GM11168 (cell line): ENCODE results near the gene ZCWPW1.

Source experiments
- in situ Hi-C: fragments of 300-500 bp; cut with MboI; formaldehyde crosslinking; loops from one replicate; pipeline ENCODE4 v1.12.0; 2022; ENCODE audit warnings: low sequenced_read_pairs; ENCODE audit not compliant: unreplicated experiment

ZCWPW1 gene

DNA sequence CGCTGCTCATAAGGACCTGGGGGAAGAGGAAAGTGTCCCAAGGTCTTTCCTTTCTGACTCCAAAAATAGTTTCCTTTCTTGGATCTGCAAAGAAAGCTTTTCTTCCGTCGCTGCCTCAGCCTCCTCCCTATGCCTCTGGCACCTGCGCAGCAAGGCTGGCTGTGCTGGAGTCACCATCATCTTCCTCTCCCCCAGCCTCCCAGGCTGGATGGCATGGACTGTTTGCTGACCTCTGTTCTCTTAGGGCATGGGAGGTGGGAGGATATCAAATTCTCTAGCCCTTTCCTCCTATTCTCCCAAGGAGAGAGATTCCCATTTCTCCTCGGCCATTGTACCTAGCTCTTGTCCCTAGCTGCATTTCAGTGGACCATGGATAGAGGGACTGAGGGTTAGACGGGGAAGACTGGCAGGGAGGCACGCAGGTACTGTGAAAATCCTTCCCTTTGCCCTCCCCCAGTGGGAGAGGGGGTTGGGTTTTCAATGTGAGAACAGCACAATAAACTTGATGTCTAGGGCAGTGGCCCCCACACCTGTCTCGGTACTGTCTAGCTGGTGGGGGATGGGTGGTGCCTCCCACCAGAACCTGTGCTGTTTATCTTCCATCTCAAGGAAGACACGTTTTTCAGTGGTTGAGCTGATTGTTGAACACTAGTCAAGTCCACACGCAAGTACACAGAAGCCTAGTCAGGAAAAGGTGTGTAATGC lies 5.2 kb upstream of the ZCWPW1 start:
- in situ Hi-C loops, result no loop called here

DNA sequence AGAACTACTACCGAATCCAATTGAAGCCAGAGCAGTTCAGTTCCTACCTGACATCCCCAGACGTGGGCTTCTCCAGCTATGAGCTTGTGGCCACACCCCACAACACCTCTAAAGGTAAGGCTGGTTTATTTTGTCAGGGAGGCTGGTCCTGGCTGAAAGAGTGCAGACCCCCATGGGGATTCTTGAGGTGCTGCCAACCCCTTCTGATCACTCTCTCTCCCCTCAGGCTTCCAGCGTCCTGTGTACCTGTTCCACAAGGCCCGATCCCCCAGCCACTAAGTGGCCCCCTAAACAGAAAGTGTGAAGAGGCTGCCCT lies 4.7 kb upstream of the ZCWPW1 start:
- in situ Hi-C loops, result no loop called here

DNA sequence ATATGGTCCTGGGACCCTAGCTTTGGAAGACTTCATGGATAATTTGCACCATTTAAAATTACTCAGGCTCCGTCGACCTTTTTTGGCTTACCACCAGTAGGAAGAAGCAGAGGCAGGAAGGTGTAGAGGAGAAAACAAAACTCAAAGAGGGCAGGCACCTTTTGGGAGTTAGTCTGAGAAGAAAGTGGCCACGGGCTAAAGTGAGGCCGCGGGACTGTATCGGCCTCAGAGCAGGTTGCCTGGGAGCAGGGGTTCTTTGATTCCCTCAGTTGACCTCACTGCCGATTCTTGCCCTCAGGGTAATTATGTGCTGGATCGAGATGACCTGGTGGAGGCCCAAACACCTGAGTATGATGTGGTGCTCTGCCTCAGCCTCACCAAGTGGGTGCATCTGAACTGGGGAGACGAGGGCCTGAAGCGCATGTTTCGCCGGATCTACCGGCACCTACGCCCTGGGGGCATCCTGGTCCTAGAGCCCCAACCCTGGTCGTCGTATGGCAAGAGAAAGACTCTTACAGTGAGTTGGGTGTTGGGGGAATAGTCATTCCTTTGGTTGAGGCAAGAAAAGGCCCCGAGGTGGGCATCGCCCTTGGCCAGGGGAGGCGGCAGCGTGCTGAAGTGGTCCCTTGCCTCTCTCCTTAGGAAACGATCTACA lies 4.2 kb upstream of the ZCWPW1 start:
- in situ Hi-C loops, result no loop called here

- in situ Hi-C loops, result no loop called here
Measured at GRCh38 chr7:100432053-100432452, 3.5 kb upstream of the ZCWPW1 start.

DNA sequence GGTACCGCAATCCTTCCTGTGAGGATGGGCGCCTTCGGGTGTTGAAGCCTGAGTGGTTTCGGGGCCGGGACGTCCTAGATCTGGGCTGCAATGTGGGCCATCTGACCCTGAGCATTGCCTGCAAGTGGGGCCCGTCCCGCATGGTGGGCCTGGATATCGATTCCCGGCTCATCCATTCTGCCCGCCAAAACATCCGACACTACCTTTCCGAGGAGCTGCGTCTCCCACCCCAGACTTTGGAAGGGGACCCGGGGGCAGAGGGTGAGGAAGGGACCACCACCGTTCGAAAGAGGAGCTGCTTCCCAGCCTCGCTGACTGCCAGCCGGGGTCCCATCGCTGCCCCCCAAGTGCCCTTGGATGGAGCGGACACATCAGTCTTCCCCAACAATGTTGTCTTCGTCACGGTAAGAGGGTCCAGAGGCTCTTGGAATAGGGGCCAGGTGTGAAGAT lies 2.8 kb upstream of the ZCWPW1 start:
- in situ Hi-C loops, result no loop called here

GRCh38 chr7:100430493-100431285 lies 2.2 kb upstream of the ZCWPW1 start:
- in situ Hi-C loops, result no loop called here

DNA sequence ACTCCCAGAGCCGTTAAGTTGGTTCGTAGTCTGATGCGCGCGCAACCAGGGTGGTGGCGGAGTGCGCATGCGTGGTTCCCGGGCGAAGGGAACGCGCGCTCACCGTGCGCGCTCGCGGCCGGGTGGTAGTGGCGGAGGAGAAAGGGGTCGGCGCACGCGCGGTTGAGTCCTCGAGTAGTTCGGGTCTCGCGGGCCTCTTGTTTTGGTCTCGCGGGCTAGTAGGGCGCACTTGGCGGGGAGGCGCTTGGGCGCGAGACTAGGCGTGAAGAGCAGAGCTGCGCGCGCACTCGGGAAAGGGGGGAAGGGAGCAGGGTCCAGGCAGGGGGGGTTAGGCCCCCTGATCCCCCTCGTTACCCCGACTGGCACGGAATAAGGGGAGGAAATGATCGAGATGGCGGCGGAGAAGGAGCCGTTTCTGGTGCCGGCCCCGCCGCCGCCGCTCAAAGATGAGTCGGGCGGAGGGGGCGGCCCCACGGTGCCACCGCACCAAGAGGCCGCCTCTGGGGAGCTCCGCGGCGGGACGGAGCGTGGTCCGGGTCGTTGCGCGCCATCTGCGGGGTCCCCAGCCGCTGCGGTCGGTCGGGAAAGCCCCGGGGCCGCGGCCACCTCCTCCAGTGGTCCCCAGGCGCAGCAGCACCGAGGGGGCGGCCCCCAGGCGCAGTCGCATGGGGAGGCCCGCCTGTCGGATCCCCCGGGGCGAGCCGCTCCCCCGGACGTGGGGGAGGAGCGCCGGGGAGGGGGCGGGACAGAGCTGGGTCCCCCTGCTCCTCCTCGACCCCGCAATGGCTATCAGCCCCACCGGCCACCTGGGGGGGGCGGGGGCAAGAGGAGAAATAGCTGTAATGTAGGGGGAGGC lies 1.4 kb upstream of the ZCWPW1 start, which contains the start of gene MEPCE:
MEPCE (plus strand) TSS at position 195 of the 856 bp plus-strand sequence; CDS start at position 383, 188 bp downstream.
- in situ Hi-C loops, result no loop called here

- in situ Hi-C loops, result no loop called here
Measured at GRCh38 chr7:100428967-100429636, 599 bp upstream of the ZCWPW1 start.

- in situ Hi-C loops, result no loop called here
Measured at GRCh38 chr7:100427762-100428198, 723 bp downstream of the ZCWPW1 start.

GRCh38 chr7:100426516-100426915 lies 2.0 kb downstream of the ZCWPW1 start:
- in situ Hi-C loops, result no loop called here

DNA sequence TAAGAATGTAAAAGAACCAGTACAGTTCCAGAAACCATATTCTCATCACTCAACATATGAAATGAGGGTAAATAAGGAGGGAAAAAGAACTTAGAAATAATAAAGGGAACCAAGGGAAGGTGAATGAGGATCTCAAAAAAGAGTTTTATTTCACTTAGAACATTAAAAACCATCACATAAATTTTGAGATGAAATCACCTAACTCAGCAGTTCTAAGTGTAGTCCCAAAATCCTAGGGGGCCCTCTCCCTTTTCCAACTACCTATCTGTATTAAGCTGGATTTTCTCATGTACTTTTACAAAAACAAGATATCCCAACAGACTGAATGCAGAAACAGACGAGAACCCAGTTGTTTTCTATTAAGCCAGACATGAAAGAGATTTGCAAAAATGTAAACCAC lies 3.2 kb downstream of the ZCWPW1 start:
- in situ Hi-C loops, result no loop called here

DNA sequence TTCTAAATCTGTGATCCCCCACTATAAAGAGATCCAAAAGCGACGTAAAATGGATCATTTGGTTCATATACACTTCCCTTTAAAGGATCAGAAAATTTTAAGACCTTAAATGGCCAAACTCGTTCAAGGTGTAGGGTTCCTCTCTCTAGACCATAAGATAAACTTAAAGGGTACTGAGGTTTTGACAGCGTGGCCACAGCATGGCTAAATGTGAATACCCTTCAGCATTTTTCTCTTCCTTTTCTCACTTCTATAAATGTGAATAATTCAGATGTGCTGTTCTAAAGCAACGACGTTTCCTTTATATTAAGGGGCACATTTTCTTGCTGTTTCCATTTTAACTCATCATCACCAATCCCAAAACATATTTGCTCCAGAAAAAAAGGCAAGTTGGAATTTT lies 5.2 kb downstream of the ZCWPW1 start:
- in situ Hi-C loops, result no loop called here

DNA sequence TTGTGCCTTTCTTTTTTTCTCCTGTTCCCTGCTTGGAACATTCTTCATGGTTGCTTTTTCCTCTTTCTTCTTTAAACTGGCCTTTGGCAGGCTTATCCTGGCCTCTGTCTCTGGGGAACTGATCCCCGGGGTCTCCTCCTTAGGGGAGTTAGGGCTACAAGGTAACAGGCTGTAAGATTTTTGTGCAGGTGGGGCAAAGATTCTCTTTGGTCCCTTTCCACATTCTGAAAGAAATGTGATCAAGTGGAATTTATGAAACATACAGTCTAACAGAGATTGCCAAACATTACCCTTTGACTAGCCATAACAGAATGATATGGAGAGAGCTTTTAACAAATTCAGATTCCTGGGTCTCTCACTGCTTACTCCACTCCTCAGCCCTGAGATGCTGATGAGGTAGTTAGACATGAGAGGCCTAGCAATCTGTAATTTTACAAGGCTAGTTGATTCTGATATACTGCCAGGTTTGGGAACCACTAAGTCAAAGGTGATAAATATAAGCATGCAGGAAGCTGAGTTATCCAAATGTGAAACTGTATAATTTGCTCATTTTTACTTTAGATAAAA lies 8.8 kb downstream of the ZCWPW1 start:
- in situ Hi-C loops, result no loop called here

DNA sequence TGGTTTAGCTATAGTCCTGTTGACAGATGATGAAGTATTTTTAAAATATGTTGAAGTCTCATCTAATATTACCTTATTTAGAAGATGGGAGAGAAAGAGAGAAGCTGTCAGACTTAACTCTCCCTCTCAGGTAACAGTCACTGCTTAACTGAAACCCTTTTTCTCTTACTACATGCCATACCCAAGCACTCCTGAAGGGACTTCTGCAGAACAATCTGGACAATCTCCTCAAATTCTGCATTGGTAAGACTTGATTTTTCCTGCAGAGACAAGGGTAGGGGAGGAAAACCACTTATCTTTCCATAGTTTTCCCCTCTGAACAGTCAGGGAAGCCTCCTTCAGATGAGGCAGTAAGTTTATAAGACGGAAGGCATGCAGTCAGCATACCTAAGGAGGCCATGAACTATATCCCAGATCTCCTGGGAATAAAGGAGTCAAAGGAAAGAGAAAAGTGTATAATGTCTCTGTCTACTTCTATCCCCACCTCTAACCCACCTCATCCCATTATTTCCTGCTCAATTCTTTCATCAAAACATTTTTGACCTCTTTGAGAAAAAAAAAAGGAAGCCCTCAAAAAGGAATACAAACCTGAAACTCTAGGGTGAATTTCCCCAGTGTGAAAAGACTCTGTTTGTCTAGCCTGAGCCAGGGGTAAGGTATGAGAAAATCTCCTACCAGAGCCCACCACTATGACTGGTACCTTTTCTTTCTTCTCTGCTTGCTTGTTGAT lies 9.4 kb downstream of the ZCWPW1 start:
- in situ Hi-C loops, result no loop called here

DNA sequence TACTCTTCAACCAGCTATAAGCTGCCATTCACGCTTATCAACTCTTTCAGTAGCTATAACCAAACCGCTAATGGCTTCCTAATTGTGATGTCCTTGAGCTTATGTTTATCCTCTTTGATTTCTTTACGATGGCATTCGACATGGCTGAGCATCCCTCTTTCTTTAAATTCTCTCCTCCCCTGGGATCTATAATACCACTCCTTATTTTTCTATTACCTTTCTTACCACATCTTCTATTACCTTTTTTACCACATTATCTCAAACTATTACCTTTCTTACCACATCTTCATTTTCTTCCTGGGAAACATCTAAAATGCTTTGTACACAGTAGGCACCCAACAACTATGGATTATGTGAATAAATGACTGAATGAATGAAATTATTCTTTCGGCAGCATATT lies 13.1 kb downstream of the ZCWPW1 start:
- in situ Hi-C loops, result no loop called here

GRCh38 chr7:100413889-100414288 lies 14.6 kb downstream of the ZCWPW1 start:
- in situ Hi-C loops, result no loop called here

DNA sequence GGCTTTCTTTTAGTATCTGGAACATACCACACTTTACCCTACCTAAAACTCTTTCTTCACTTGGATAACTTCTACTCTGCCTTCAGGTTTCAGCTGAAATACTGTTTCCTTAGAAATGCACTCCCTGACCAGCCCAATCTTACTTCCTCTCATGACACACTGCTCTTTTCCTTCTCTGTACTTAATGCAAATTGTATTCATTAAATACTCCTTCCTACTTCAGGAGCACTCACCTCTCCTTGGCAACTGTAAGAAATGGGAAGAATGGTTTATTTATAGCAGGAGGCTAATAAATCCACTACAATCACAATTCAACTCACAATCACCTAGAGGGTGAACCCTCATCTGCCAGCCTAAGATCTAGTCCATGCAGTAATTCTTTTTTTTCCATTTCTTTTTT lies 15.2 kb downstream of the ZCWPW1 start:
- in situ Hi-C loops, result no loop called here

DNA sequence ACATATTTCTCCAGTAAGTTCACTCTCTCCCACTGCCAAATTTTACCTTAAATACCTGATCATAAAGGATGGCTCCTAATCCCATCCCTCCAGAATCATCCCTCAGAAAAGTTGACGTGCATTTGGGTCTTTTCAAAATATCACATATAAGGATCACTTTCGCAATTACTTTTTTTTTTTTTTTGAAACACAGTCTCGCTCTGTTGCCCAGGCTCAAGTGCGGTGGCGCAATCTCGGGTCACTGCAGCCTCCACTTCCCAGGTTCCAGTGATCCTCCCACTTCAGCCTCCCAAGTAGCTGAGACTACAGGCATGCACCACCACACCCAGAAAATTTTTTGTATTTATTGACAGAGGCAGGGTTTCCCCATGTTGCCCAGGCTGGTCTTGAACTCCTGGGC lies 17.4 kb downstream of the ZCWPW1 start:
- in situ Hi-C loops, result no loop called here
